A673 (cell line): ENCODE results near the gene TTC7B.

Experiments
- EZH2 ChIP-seq: fragments of 200-600 bp; sonication (generic); IDR thresholded peaks from 2 replicates; pipeline ENCODE4 v1.6.1; 2017; ENCODE audit warnings: borderline replicate concordance, low read depth, mild to moderate bottlenecking, mixed read lengths, antibody characterized with exemption, low read length; ENCODE audit not compliant: poor library complexity, severe bottlenecking
- TF ChIP-seq, protein P1 (sequence below): fragments of 300-800, 200-600 bp; sonication (generic); conservative IDR thresholded peaks from 2 replicates; pipeline ENCODE4 v1.5.1; 2017; ENCODE audit warnings: low read depth, mild to moderate bottlenecking, antibody characterized with exemption, low read length, moderate library complexity, mixed read lengths

GRCh38 chr14:90797919-90798318, 18.3 kb downstream of the TTC7B start:
- TF ChIP-seq, protein P1, sequence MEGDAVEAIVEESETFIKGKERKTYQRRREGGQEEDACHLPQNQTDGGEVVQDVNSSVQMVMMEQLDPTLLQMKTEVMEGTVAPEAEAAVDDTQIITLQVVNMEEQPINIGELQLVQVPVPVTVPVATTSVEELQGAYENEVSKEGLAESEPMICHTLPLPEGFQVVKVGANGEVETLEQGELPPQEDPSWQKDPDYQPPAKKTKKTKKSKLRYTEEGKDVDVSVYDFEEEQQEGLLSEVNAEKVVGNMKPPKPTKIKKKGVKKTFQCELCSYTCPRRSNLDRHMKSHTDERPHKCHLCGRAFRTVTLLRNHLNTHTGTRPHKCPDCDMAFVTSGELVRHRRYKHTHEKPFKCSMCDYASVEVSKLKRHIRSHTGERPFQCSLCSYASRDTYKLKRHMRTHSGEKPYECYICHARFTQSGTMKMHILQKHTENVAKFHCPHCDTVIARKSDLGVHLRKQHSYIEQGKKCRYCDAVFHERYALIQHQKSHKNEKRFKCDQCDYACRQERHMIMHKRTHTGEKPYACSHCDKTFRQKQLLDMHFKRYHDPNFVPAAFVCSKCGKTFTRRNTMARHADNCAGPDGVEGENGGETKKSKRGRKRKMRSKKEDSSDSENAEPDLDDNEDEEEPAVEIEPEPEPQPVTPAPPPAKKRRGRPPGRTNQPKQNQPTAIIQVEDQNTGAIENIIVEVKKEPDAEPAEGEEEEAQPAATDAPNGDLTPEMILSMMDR = no peak
- no peak for TF ChIP-seq EZH2
